DMS53 treated with DMSO at 0.1 percent for 48 hours (cell line): ENCODE measurements around the gene NFATC2IP.
"Not testable (repeated sequence)": the region's sequence is repeated elsewhere in the genome, so short reads cannot be mapped to it uniquely, and the experiment has no call there.

ENCODE experiments used
- DNase-seq: peaks from one replicate; lab custom pipeline; 2025; ENCODE audit not compliant: unreplicated experiment; lab: John Stamatoyannopoulos, UW

NFATC2IP gene

GRCh38 chr16:28990375-28991040 is 39.8 kb downstream of the NFATC2IP start:
- DNase-seq = no peak

GRCh38 chr16:28991687-28992086 is 41.0 kb downstream of the NFATC2IP start:
- DNase-seq = no peak

GRCh38 chr16:28992496-28992895 is 41.8 kb downstream of the NFATC2IP start:
- DNase-seq = no peak

- DNase-seq = no peak
Observed at GRCh38 chr16:28998837-28999236, 48.1 kb downstream of the NFATC2IP start.

DNA sequence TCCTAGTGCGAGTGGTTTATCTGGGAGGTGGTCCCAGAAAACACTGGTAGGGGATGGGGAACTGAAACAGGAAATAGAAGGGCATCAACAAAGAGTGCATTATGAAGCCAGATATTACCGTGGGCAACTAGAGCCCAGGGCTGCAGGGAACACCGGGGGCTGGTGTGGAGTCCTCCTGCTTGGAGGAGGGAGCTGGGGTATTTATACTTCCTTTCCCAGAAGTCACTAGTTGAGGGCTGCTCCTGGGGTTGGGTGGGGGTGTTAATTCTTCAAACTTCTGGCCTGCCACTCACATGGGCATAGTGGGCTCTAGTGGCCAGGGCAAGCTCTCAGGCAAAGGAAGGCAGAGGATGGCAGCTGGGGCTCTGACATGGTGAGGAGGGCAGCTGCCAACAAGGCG is 48.8 kb downstream of the NFATC2IP start:
- DNase-seq = no peak

DNA sequence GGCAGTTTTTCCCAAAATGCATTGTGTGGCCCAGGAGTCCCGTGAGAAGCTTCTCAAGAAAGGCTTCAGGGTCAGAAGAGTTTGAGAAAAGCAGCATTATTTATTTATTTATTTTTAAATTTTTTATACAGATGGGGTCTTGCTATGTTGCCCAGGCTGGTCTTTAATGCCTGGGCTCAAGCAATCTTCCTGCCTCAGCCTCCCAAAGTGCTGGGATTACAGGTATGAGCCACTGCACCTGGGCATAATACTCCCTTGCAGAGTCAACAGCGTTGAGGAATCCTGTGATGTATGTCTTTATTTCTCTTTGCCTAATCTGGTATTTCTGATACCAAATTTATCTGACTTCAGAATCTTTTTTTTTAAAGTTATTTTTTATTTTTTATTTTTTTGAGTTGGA is 49.3 kb downstream of the NFATC2IP start:
- no peak for DNase-seq

- DNase-seq = not testable (repeated sequence)
Observed at GRCh38 chr16:29004496-29005139, 53.9 kb downstream of the NFATC2IP start.

GRCh38 chr16:29007730-29008593 is 57.2 kb downstream of the NFATC2IP start:
- no peak for DNase-seq

DNA sequence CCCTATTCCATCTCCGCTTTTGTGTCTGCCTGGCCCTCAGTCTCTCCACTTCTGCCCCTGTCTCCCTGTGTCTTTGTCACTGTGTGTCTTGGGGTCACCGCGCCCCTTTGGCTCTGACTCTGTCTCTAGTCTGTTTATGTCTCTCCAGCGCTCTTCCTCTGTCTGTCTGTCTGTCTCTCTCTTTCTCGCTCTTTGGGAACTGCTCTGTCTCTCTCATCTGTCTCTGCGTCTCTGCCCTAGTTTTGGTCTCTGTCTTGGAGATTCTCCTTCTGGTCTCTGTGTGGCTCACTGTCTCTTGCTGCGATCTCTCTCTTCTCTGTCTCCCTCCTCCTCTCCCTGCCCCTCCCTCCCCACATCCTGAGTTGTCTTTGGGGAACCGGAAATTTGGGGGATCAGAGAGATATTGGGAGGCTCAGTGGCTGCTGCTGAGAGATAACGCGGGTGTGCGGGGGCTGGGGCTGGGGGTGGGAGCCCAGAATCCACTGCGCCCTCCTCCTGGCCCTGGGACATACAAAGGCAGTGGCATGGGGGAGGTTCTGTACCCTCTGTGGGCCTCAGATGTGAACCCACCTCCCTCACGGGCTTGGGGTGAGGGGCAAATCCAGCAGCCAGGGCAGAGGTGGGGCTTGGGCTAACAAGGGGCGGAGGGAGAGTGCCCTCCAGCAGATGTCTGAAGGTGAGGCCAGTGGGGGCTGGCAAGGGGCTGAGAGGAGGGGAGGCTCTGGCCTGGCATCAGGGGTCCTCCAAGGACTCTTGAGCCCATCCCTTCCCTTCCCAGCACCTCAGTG is 58.5 kb downstream of the NFATC2IP start:
- no peak for DNase-seq

- no peak for DNase-seq
Observed at GRCh38 chr16:29009838-29010166, 59.1 kb downstream of the NFATC2IP start.

DNA sequence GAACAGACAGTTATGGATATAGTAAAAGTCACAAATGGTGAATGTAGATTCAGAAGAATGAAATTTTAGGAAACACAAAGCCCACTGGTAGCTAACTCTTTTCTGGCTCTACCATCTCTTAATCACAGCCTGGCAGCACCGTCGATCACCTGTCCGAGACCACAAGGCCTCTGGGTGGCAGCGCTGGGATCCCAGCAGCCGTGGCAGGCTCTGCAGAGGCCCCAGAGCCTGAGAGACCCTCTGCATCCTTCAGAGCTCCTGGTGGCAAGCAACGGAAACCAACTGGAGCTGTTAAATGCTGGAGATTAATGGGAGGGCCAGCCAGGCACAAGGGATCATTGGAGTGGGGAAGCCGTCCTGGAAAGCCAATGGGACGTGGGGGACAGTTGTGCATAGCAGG is 60.4 kb downstream of the NFATC2IP start:
- no peak for DNase-seq

DNA sequence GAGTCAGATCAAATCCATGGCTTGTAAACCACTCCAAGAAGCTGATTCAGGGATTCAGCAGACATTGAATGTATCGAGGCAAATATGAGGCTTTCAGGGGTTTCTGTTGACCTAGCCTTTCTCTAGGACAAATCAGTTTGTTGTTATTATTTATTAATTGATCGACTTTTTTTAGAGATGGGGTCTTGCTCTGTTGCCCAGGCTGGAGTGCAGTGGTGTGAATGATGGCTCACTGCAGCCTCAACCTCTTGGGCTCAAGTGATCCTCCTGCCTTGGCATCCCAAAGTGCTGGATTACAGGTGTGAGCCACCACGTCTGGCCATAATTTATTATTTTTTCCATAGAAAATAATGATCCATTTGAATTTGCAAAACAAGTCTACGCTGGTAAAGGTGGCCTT is 61.1 kb downstream of the NFATC2IP start:
- no peak for DNase-seq

DNA sequence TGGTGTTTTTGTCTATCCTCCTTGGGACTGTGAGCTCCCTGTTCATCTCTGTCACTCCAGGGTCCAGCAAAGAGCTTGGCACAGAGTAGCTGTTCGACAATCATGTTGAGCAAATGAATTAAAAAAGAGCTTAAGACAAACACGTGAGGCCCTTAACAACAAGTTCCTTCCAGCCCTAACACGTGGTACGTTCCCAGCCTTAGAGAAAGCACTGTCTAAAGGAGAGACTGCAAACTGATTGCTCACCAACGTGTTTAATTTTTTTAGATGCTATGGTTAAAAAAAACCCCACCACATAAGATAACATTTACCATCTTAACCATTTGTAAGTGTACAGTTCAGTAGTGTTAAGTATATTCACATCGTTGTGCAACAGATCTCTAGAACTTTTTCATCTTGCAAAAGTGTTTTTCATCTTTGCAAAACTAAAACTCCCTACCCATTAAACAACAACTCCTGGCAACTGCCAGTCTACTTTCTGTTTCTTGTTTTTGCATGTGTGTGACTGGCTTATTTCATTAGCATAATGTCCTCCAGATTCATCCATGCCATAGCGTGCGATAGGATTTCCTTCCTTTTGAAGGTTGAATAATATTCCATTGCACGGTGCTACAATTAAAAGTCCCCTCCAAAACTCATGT is 62.3 kb downstream of the NFATC2IP start:
- no peak for DNase-seq

DNA sequence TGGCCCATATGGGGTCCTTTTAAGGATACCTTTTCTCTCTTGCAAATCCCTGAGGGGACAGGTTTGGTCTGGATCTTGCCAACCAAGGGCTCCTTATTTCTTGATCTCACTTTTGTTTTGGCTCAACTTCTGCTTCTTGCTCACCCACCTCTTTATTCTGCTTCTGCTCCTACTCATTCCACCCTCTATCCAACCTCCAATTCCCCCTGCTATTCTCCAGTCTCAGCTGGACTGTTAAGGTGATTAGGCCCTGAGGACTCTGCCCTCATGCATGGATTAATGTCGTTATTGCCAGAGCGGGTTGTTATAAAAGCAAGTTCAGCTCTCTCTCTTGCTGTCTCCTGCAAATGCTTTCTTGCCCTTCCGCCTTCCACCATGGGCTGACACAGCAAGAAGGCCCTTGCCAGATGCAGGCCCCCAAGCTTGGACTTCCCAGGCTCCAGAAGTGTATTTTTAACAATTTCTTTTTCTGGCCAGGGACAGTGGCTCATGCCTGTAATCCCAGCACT is 63.9 kb downstream of the NFATC2IP start:
- no peak for DNase-seq
